Caco-2 (cell line): ENCODE measurements around the gene SREBF1. TPM values are rescaled to one million over a fixed set of nuclear protein-coding genes. Genes with fewer than 3 reads are reported as not detected.

Experiments used
- BruUV-seq: library from RNA; stranded (reverse); fragments of 400-500 nt; replicated peaks from 2 replicates; lab custom pipeline; 2021; lab: Mats Ljungman, UMichigan
- CTCF ChIA-PET: fragments of 300-600 bp; sonication (Branson Sonifier 250); formaldehyde crosslinking; loops from one replicate; lab custom pipeline; 2022; ENCODE audit warnings: antibody characterized with exemption; lab: Charles Lee
- POLR2A ChIA-PET: fragments of 300-600 bp; sonication (Branson Sonifier 250); formaldehyde crosslinking; loops from one replicate; lab custom pipeline; 2022; ENCODE audit warnings: antibody characterized with exemption; lab: Charles Lee
- DNase-seq, 2 experiments: peaks; one replicate each; pipeline versions ENCODE4 v3.0.0 to v3.0.0-alpha.2; 2020 to 2022
- H3K27me3 ChIP-seq: replicated peaks from 2 replicates; pipeline ENCODE4 v1.6.0; 2011; ENCODE audit warnings: low read length; ENCODE audit not compliant: control insufficient read depth, insufficient read depth
- H3K36me3 ChIP-seq: 2 replicates; pipeline ENCODE4 v1.5.1; 2011; ENCODE audit warnings: low read length; ENCODE audit not compliant: control insufficient read depth, insufficient read depth
- H3K4me1 ChIP-seq: fragments of 250-450 bp; sonication (Bioruptor Pico); 2 replicates; pipeline ENCODE4 v1.5.1; 2020; ENCODE audit warnings: mild to moderate bottlenecking
- H3K4me3 ChIP-seq: 2 replicates; pipeline ENCODE4 v1.5.1; 2011; ENCODE audit warnings: low read depth, mild to moderate bottlenecking, control low read depth, low read length
- H3K9me3 ChIP-seq: fragments of 250-450 bp; sonication (Bioruptor Pico); 2 replicates; pipeline ENCODE4 v1.5.1; 2020; ENCODE audit warnings: mild to moderate bottlenecking, moderate library complexity
- H3K27ac Mint-ChIP-seq: one replicate; pipeline ENCODE4 v1.8.0; 2022; ENCODE audit warnings: mixed read lengths; ENCODE audit not compliant: unreplicated experiment
- H3K27me3 Mint-ChIP-seq: one replicate; pipeline ENCODE4 v1.8.0; 2022; ENCODE audit warnings: mixed read lengths; ENCODE audit not compliant: insufficient read depth, unreplicated experiment
- H3K36me3 Mint-ChIP-seq: one replicate; pipeline ENCODE4 v1.8.0; 2022; ENCODE audit warnings: mild to moderate bottlenecking, mixed read lengths; ENCODE audit not compliant: insufficient read depth, unreplicated experiment
- H3K4me1 Mint-ChIP-seq: one replicate; pipeline ENCODE4 v1.8.0; 2022; ENCODE audit warnings: low read depth, mixed read lengths; ENCODE audit not compliant: unreplicated experiment
- H3K4me3 Mint-ChIP-seq: one replicate; pipeline ENCODE4 v1.8.0; 2022; ENCODE audit warnings: mild to moderate bottlenecking, moderate library complexity, mixed read lengths; ENCODE audit not compliant: unreplicated experiment
- H3K9me3 Mint-ChIP-seq: one replicate; pipeline ENCODE4 v1.8.0; 2022; ENCODE audit warnings: mixed read lengths; ENCODE audit not compliant: unreplicated experiment
- intact Hi-C: fragments of 100-400 bp; cut with micrococcal nuclease; formaldehyde crosslinking; loops from one replicate; pipeline ENCODE4 v1.10.0; 2022; ENCODE audit not compliant: unreplicated experiment
- total RNA-seq: library from RNA; stranded (reverse); gene quantifications from 2 replicates; pipeline ENCODE4 v1.2.3, GENCODE V29; 2022
- TF ChIP-seq, protein P1 (sequence below), 2 experiments: fragments of 200-600 bp in 1 of 2; IDR thresholded peaks; 1 replicate in 1 of 2; 2 replicates in 1 of 2; pipeline versions ENCODE4 v1.5.1 to v1.8.0; 2011 to 2022; ENCODE audit warnings: antibody characterized with exemption in 1 of 2, control low read depth in 1 of 2, inconsistent platforms in 1 of 2, low read depth in 1 of 2, low read length in 1 of 2, mild to moderate bottlenecking in 1 of 2, moderate library complexity in 1 of 2; ENCODE audit not compliant: insufficient read depth in 1 of 2, severe bottlenecking in 1 of 2, unreplicated experiment in 1 of 2

SREBF1 gene
- total RNA-seq, 1 experiment from 2014 or later: 118 TPM

DNA sequence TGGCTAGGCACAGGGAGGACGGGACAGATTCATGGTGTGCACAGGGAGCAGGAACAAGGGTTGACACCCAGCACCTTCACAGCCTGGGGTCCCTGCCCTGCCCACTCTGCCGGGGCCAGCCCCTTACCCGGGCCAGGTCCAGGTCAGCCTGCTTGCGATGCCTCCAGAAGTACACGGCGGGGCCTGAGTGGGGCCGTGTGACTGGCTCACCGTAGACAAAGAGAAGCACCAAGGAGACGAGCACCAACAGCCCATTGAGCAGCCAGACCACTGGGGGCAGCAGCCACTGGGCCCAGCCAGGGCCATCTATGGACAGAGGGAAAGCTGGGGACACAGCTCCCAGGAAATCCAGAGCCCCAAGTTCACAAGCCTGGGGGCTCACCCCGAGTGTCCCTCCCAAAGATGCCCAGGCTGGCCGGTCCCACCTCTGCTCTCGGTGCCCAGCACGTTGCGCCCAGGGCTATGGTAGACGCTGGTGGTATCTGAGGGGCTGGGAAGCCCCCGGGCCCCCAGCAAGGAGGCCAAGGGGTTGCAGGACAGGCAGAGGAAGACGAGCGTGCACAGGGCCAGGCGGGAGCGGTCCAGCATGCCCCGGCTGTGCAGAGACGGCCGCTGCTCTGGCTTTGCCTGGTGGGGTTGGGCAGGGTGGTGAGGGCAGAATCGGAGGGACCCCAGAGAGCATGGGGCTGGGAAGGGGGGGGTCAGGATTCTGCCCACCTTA, 19.8 kb downstream of the SREBF1 start:
- no TSS peak for BruUV-seq
- ChIA-PET CTCF (no interaction called here), POLR2A (no interaction called here)
- intact Hi-C loops: loop anchor here (10.0 kb wide), 1 partner anchor 218 kb away; the partner anchor contains the start of genes ATPAF2 and GID4
- no peaks in the 10 kb centered on the region for H3K9me3 ChIP-seq
- H3K4me3 Mint-ChIP-seq: peak overlapping the region; percentile 27
- H3K27ac Mint-ChIP-seq: no peak overlapping the region
- no peak for DNase-seq
- H3K27me3 Mint-ChIP-seq: no peaks in the 10 kb centered on the region
- peaks cover 93% of the 10 kb centered on the region for H3K36me3 Mint-ChIP-seq
- no peaks in the 10 kb centered on the region for H3K27me3 ChIP-seq
- H3K4me1 ChIP-seq: peaks cover 19% of the 10 kb centered on the region
- TF ChIP-seq, protein P1, sequence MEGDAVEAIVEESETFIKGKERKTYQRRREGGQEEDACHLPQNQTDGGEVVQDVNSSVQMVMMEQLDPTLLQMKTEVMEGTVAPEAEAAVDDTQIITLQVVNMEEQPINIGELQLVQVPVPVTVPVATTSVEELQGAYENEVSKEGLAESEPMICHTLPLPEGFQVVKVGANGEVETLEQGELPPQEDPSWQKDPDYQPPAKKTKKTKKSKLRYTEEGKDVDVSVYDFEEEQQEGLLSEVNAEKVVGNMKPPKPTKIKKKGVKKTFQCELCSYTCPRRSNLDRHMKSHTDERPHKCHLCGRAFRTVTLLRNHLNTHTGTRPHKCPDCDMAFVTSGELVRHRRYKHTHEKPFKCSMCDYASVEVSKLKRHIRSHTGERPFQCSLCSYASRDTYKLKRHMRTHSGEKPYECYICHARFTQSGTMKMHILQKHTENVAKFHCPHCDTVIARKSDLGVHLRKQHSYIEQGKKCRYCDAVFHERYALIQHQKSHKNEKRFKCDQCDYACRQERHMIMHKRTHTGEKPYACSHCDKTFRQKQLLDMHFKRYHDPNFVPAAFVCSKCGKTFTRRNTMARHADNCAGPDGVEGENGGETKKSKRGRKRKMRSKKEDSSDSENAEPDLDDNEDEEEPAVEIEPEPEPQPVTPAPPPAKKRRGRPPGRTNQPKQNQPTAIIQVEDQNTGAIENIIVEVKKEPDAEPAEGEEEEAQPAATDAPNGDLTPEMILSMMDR (IDR thresholded peaks at IDR 0.05; ENCODE audit: insufficient read depth in 1 of 2, low read depth in 1 of 2, low read length in 1 of 2, severe bottlenecking in 1 of 2, unreplicated experiment in 1 of 2): no peak
- no peak overlapping the region for H3K4me3 ChIP-seq
- H3K36me3 ChIP-seq: peaks cover 20% of the 10 kb centered on the region
- H3K4me1 Mint-ChIP-seq: peaks cover 21% of the 10 kb centered on the region
- no peaks in the 10 kb centered on the region for H3K9me3 Mint-ChIP-seq

DNA sequence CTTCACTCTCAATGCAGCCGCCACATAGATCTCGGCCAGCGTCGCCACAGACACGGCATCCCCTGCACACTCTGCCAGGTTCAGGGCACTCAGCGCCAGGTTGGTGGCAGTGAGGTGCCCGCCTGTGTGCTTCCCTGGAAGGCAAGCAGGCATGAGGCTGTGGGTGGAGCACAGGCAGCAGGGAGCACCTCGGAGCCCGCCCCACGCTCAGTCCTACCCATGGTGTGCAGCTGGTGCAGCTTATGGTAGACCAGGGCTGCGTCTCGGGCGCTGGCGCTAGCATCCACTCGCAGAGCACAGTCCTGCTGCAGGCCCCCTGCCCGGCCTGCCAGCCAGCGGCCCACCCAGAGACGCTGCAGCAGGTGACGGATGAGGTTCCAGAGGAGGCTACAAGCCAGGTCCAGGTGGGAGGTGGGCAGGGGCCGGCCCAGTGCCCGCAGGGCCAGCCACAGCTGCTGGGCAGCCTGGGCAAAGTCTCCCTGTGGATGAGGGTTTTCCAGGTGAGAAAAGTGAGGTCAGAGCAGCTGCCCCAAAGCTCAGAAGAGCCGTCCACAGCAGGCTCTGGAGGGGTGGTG, 20.5 kb downstream of the SREBF1 start:
- no peaks in the 10 kb centered on the region for H3K9me3 Mint-ChIP-seq
- no peak overlapping the region for H3K27ac Mint-ChIP-seq

More for the DNA sequence above, 20.5 kb downstream of the SREBF1 start:
- TF ChIP-seq, protein P1 (IDR thresholded peaks at IDR 0.05; ENCODE audit: insufficient read depth in 1 of 2, low read depth in 1 of 2, low read length in 1 of 2, severe bottlenecking in 1 of 2, unreplicated experiment in 1 of 2): no peak
- no peaks in the 10 kb centered on the region for H3K9me3 ChIP-seq
- Mint-ChIP-seq H3K36me3 (peaks cover 100% of the 10 kb centered on the region), H3K4me1 (peaks cover 21% of the 10 kb centered on the region), H3K27me3 (no peaks in the 10 kb centered on the region), H3K4me3 (no peak overlapping the region)
- peaks cover 25% of the 10 kb centered on the region for H3K4me1 ChIP-seq
- peaks cover 23% of the 10 kb centered on the region for H3K36me3 ChIP-seq
- H3K4me3 ChIP-seq: no peak overlapping the region
- intact Hi-C loops: loop anchor here (10.0 kb wide), 1 partner anchor 218 kb away; the partner anchor contains the start of genes ATPAF2 and GID4
- no peak for DNase-seq
- POLR2A ChIA-PET: no interaction called here
- no TSS peak for BruUV-seq
- no peaks in the 10 kb centered on the region for H3K27me3 ChIP-seq
- CTCF ChIA-PET: no interaction called here
